LNCaP clone FGC (cell line): ENCODE data around the gene SMURF2.
A peak's percentile ranks its signal among the peaks of the same experiment; 100 is the strongest.
"Not testable (repeated sequence)": the region's sequence is repeated elsewhere in the genome, so short reads cannot be mapped to it uniquely, and the experiment has no call there.

Experiments used
- DNase-seq: peaks from one replicate; pipeline ENCODE4 v3.0.0-alpha.2; 2011; ENCODE audit warnings: low read depth
- H3K4me3 ChIP-seq: 2 replicates; pipeline ENCODE4 v1.5.1; 2011; ENCODE audit warnings: mild to moderate bottlenecking, low read depth, low read length, control low read depth
- TF ChIP-seq, protein P1 (sequence below): IDR thresholded peaks from 2 replicates; pipeline ENCODE4 v1.5.1; 2012; ENCODE audit warnings: mild to moderate bottlenecking; ENCODE audit not compliant: control insufficient read depth, insufficient read depth; ENCODE audit errors: extremely low read depth

SMURF2 gene

DNA sequence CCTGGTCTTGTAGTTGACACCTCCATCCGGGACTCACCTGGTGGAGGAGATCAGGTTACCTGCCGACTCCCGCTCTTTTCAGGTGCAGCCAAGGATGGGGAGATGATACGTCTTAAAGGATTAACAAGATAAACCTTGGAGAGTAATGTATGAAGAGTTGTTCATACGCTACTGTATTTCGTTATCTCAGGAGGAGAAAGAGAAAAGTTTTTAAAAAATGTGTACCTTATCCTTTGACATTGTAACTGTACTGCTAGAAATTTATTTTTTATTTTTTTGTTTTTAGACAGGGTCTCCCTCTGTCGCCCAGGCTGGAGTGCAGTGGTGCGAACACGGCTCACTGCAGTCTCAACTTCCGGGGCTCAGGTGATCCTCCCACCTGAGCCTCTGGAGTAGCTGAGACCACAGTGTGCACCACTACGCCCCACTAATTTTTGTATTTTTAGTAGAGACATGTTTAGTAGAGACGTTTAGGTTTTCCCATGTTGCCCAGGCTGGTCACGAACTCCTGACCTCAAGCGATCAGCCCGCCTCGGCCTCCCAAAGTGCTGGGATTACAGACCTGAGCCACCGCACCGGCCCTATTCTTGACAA is 764 bp upstream of the SMURF2 start:
- TF ChIP-seq, protein P1, sequence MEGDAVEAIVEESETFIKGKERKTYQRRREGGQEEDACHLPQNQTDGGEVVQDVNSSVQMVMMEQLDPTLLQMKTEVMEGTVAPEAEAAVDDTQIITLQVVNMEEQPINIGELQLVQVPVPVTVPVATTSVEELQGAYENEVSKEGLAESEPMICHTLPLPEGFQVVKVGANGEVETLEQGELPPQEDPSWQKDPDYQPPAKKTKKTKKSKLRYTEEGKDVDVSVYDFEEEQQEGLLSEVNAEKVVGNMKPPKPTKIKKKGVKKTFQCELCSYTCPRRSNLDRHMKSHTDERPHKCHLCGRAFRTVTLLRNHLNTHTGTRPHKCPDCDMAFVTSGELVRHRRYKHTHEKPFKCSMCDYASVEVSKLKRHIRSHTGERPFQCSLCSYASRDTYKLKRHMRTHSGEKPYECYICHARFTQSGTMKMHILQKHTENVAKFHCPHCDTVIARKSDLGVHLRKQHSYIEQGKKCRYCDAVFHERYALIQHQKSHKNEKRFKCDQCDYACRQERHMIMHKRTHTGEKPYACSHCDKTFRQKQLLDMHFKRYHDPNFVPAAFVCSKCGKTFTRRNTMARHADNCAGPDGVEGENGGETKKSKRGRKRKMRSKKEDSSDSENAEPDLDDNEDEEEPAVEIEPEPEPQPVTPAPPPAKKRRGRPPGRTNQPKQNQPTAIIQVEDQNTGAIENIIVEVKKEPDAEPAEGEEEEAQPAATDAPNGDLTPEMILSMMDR, result no peak
- peak; percentile 42 for DNase-seq

DNA sequence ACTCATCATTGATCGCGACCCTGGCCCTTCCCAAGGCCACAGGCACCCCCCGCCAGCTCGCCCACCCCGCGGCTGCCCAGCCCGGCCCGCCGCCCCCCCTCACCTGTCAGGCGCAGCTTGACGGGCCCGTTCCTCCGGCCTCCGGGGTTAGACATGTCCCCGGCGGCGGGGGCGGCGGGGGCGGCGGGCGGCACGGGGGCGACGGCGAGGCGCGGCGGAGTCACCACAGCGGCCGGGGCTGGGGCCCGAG is 456 bp downstream of the SMURF2 start:
- TF ChIP-seq, protein P1, result no peak
- peak overlapping the region; percentile 70 for H3K4me3 ChIP-seq
- DNase-seq, result no peak

More for the DNA sequence above, 764 bp upstream of the SMURF2 start:
- H3K4me3 ChIP-seq, result peak overlapping the region; percentile 70

DNA sequence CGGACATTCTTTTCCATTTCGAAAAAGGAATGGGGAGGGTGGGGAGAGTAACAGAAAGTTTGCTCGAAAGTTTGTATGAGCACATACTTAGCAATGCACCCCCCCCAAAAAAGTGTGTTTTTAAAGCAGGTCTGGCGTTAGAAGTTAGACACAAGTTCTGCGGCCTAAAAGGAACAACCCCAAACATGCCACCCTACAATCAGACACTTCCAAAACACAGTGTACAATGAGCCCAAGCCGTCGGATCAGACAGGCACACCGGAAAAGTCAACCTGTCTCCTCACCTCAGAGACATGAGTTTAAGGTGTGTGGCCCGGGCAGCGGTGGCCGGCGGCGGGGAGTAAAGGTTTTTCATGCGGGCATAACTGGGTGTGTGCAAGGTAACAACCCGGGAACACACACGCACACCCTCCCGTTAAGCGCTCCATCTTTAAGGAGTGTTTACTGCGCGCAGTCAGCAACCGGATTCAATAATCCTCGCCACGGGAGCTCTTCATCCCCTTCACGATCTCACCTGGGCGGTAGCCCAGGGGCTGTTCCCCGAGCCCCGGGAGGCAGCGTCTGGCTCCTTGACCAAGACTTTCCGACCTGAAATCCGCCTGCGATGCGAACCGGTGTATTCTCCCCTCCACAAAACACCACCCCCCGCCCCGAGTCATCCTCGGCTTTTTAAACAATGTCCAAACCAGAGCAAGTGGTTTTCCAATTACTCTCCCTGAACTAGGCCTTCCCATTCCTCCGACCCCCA is 955 bp downstream of the SMURF2 start:
- peak overlapping the region; percentile 70 for H3K4me3 ChIP-seq
- not testable (repeated sequence) for DNase-seq

DNA sequence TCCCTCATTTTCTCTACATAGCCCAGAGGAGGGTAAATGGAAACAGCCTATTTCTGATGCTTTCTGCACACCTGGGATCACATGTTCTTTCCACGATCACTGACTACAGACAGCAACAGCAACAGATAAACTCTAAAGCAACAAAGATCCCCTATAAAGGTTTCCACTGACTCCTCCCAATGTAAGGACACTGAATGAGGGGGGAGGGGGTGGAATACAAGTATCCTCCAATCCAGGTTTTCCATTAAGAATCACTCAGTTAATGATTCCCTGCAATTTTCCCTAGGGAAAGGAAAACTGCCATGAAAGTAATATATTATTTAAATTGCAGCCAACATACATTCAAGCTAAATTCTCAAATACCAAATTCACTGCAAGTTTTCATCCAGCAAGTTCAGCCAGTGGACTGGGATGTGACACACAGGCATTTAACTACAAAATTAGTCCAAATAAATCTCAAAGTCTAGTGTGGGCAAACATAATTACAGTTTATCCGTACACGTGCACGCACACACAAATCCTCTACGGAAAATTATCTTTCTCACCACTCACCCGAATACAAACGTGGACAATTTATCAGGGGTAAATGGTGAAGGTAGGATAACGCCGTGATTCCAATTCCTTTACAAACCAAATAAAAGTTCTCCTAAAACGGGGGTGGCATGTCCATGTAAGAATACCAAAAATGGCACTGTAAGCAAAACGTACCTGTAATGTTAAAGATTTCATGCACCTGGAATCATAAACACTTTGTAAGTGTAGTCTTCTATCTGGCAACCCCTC is 1.7 kb downstream of the SMURF2 start:
- H3K4me3 ChIP-seq, result peak overlapping the region; percentile 70
- not testable (repeated sequence) for DNase-seq

DNA sequence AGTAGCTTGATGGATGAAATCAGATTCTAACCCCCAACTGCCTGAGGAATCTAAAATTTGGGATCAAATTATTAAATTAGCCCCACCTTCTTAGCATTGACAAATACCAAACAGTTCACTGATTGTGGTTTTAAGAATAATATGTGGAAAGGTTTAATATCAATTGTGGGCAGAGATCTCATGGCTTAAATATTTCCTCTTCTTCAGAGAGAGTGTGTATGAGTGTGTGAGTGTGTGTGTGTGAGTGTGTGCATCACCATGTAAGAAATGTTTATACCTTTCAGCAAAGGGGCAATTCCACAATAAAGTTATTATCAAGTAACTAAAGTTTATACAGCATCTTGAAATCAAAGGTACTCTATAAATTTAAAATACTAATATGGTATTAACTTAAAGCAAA is 3.2 kb downstream of the SMURF2 start:
- TF ChIP-seq, protein P1, result no peak
- no peak for DNase-seq
- no peak overlapping the region for H3K4me3 ChIP-seq

DNA sequence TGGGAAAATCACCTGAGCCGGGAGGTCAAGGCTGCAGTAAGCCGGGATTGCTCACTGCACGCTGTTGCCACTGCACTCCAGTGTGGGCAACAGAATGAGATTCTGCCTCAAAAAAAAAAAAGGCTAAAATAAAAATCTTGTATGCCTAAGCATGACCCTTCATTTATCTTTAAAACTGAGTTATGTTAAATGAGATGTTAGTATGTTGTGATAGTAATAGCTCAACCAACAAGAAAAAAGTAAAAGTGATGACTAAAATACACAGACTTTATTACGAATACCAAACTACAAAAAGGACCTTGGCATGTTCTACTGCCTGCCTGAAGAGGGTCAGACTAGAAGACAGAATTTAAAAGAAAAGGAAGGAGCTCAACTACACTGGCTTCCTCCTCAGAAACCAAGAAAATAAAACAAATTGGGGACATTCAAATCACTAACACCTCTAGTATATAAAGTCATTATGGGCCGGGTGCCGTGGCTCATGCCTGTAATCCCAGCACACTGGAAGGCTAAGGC is 4.4 kb downstream of the SMURF2 start:
- no peak overlapping the region for H3K4me3 ChIP-seq
- TF ChIP-seq, protein P1, result no peak
- DNase-seq, result no peak

DNA sequence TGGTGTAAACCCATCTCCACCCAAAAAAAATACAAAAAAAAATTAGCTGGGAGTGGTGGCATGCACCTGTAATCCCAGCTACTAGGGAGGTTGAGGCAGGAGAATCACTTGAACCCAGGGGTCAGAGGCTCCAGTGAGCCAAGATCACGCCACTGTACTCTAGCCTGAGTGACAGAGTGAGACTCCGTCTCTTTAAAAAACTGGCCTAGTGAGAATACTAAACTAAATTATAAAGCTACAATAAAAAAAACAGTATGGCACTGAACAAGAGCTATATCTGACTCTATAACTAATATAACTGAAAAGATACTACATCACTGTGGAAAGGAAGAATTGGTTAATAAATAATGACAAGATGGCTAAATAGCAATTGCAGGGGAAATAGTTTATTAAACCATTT is 6.4 kb downstream of the SMURF2 start:
- DNase-seq, result no peak
- TF ChIP-seq, protein P1, result no peak
- H3K4me3 ChIP-seq, result no peak overlapping the region
